K562 (cell line): Measurements from ENCODE around the gene SLC26A8. TPM values are rescaled to one million over a fixed set of nuclear protein-coding genes. Genes with fewer than 3 reads are reported as not detected.

Experiments
- ATAC-seq: fragments of 200-7000 bp; cut with Tn5 transposase; 3 replicates; pipeline ENCODE4 v1.9.1; 2020; ENCODE audit warnings: moderate library complexity
- BruUV-seq: library from RNA; stranded (reverse); fragments of 400-500 nt; replicated peaks from 2 replicates; lab custom pipeline; 2021; lab: Mats Ljungman, UMichigan
- CTCF ChIA-PET: fragments of 300-600 bp; formaldehyde crosslinking; extraction: SDS; loops from one replicate; lab custom pipeline; 2021; ENCODE audit warnings: low intra/inter-chr PET ratio; lab: Yijun Ruan, JAX
- POLR2A ChIA-PET: fragments of 300-600, 350-650 bp; sonication (Branson Sonifier 250); formaldehyde crosslinking; extraction: SDS; loops from one replicate; lab custom pipeline; 2021; ENCODE audit warnings: antibody characterized with exemption, inconsistent platforms; lab: Yijun Ruan, JAX
- DNase-seq, 4 experiments: peaks; one replicate each; pipeline versions ENCODE4 v3.0.0 to v3.0.0-alpha.2; 2011 to 2018; ENCODE audit warnings: low spot score in 3 of 4, mixed read lengths in 3 of 4; ENCODE audit errors: extremely low read depth in 1 of 4
- FAIRE-seq: peaks from 2 replicates; lab custom pipeline; 2011; peaks lifted over from hg19 to GRCh38; lab: Jason Lieb, UNC
- H2AFZ ChIP-seq: 2 replicates; pipeline ENCODE4 v1.6.0; 2011; ENCODE audit warnings: low read depth, low read length, control low read depth, inconsistent platforms
- H3K27ac ChIP-seq: fragments of 200-600 bp; 3 replicates; pipeline ENCODE4 v1.8.0; 2011; ENCODE audit warnings: low read depth, mild to moderate bottlenecking, control low read depth, inconsistent platforms, low read length, moderate library complexity, mixed read lengths; ENCODE audit errors: extremely low read depth
- H3K27me3 ChIP-seq, 2 experiments: fragments of 300-600 bp in 1 of 2; 2 replicates in 1 of 2; 3 replicates in 1 of 2; pipeline versions ENCODE4 v1.6.0 to v1.8.0; 2011; ENCODE audit warnings: inconsistent platforms in 2 of 2, low read length in 2 of 2, mild to moderate bottlenecking in 1 of 2, mixed read lengths in 1 of 2, moderate library complexity in 1 of 2; ENCODE audit not compliant: control insufficient read depth in 2 of 2, insufficient read depth in 2 of 2
- H3K36me3 ChIP-seq: fragments of 300-600 bp; 3 replicates; pipeline ENCODE4 v1.8.0; 2011; ENCODE audit warnings: mild to moderate bottlenecking, low read length, inconsistent platforms; ENCODE audit not compliant: control insufficient read depth, insufficient read depth
- H3K4me1 ChIP-seq, 2 experiments: fragments of 200-600 bp in 1 of 2; replicated peaks in 1 of 2; 2 replicates in 1 of 2; 3 replicates in 1 of 2; pipeline versions ENCODE4 v1.5.1 to v1.8.0; 2011; ENCODE audit warnings: inconsistent platforms in 2 of 2, low read length in 2 of 2, mild to moderate bottlenecking in 1 of 2, mixed read lengths in 1 of 2, moderate library complexity in 1 of 2; ENCODE audit not compliant: control insufficient read depth in 2 of 2, insufficient read depth in 2 of 2
- H3K4me2 ChIP-seq: 2 replicates; pipeline ENCODE4 v1.6.1; 2011; ENCODE audit warnings: low read length, control low read depth, inconsistent platforms, mixed read lengths; ENCODE audit not compliant: insufficient read depth
- H3K4me3 ChIP-seq: fragments of 200-600 bp; sonication (generic), shearing (Covaris generic); 2 replicates; pipeline ENCODE4 v1.5.1; 2016; ENCODE audit warnings: control low read depth, inconsistent platforms
- H3K79me2 ChIP-seq: fragments of 200-600 bp; 3 replicates; pipeline ENCODE4 v1.8.0; 2011; ENCODE audit warnings: low read length, inconsistent platforms; ENCODE audit not compliant: control insufficient read depth, insufficient read depth
- H3K9ac ChIP-seq, 2 experiments: 2 replicates each; pipeline versions ENCODE4 v1.6.0 to v1.6.1; 2011; ENCODE audit warnings: low read depth in 2 of 2, low read length in 2 of 2, control low read depth in 1 of 2, inconsistent platforms in 1 of 2, mild to moderate bottlenecking in 1 of 2, mixed read lengths in 1 of 2; ENCODE audit not compliant: insufficient read depth in 1 of 2
- H3K9me1 ChIP-seq: one replicate; pipeline ENCODE4 v1.6.0; 2011; ENCODE audit warnings: inconsistent platforms, mild to moderate bottlenecking, low read length, moderate library complexity; ENCODE audit not compliant: control insufficient read depth, insufficient read depth
- H3K9me3 ChIP-seq: replicated peaks from 2 replicates; pipeline ENCODE4 v1.5.1; 2011; ENCODE audit warnings: low read depth, low read length, inconsistent platforms; ENCODE audit not compliant: control insufficient read depth, insufficient read depth
- H4K20me1 ChIP-seq: replicated peaks from 2 replicates; pipeline ENCODE4 v1.6.1; 2011; ENCODE audit warnings: low read length, inconsistent platforms, mixed read lengths; ENCODE audit not compliant: control insufficient read depth, insufficient read depth
- CCNT2 ChIP-seq: IDR thresholded peaks from 2 replicates; pipeline ENCODE4 v1.6.1; 2011; ENCODE audit warnings: borderline replicate concordance, low read depth, mild to moderate bottlenecking, moderate library complexity, mixed read lengths, low read length; ENCODE audit not compliant: insufficient read length; ENCODE audit errors: extremely low read depth
- ESRRB ChIP-seq: fragments of 250-450 bp; sonication (Bioruptor Pico); IDR thresholded peaks from 2 replicates; pipeline ENCODE4 v1.5.0; 2020; ENCODE audit warnings: mild to moderate bottlenecking, moderate library complexity, borderline replicate concordance
- GTF2E2 ChIP-seq: fragments of 200-800 bp; sonication (Bioruptor generic); IDR thresholded peaks from 2 replicates; pipeline ENCODE4 v1.6.1; 2016; ENCODE audit warnings: missing genetic modification characterization, missing compliant biosample characterization
- MTA3 ChIP-seq: fragments of 450-650 bp; formaldehyde crosslinking; IDR thresholded peaks from 2 replicates; pipeline ENCODE4 v1.6.1; 2017; ENCODE audit warnings: mild to moderate bottlenecking, borderline replicate concordance
- YBX1 ChIP-seq: fragments of 450-650 bp; IDR thresholded peaks from 2 replicates; pipeline ENCODE4 v1.7.1; 2016; ENCODE audit warnings: mild to moderate bottlenecking
- ZBTB40 ChIP-seq, 2 experiments: fragments of 450-650 bp in 1 of 2; sonication (generic) in 1 of 2; formaldehyde crosslinking in 1 of 2; IDR thresholded peaks; 2 replicates each; pipeline versions ENCODE4 v1.7.1 to v1.9.0; 2016 to 2022; ENCODE audit warnings: inconsistent platforms in 1 of 2, mild to moderate bottlenecking in 1 of 2, missing genetic modification reagents in 1 of 2
- ZNF830 ChIP-seq: fragments of 250-450 bp; sonication (Bioruptor Pico); IDR thresholded peaks from 2 replicates; pipeline ENCODE4 v1.5.0; 2021; ENCODE audit warnings: mild to moderate bottlenecking
- WGBS: fragments of 100-300 bp; shearing (Covaris generic); methylation state at CpG from one replicate; pipeline ENCODE4 v1.1.6; 2016; ENCODE audit warnings: low coverage, mixed read lengths; ENCODE audit not compliant: insufficient coverage; ENCODE audit errors: missing lambda C conversion rate; 5-methylcytosine and 5-hydroxymethylcytosine counted together
- in situ Hi-C: fragments of 300-500 bp; cut with MboI; formaldehyde crosslinking; loops from 4 replicates; pipeline ENCODE4 v1.15.0; 2018; ENCODE audit warnings: inconsistent platforms, mixed read lengths
- intact Hi-C: fragments of 100-400 bp; cut with micrococcal nuclease; formaldehyde crosslinking; loops from 2 replicates; pipeline ENCODE4 v1.14.2; 2022
- polyA plus RNA-seq, 8 experiments: library from polyadenylated mRNA; depleted of rRNA in 4 of 8; stranded (reverse) in 5 of 8; unstranded in 3 of 8; fragments of >200 nt; fragmentation: Nextera tagmentation in 2 of 8; fragmentation: Illumina TruSeq in 1 of 8; extraction: Ambion mirVana in 2 of 8; extraction: Trizol in 1 of 8; gene quantifications; 2 replicates each; pipeline versions ENCODE4 v1.2.1 to v1.2.3, GENCODE V29; 2011 to 2014; ENCODE audit warnings: inconsistent platforms in 1 of 8, missing spikeins in 1 of 8
- total RNA-seq, 7 experiments: library from RNA; depleted of rRNA in 6 of 7; stranded (reverse); fragments of >200 nt in 6 of 7; fragmentation: Illumina TruSeq in 2 of 7; extraction: Trizol in 2 of 7; gene quantifications; 2 replicates each; pipeline versions ENCODE4 v1.2.1 to v1.2.3, GENCODE V29; 2011 to 2021; ENCODE audit warnings: low replicate concordance in 1 of 7
- TF ChIP-seq, protein P1 (sequence below): fragments of 250-450 bp; sonication (Bioruptor Pico); IDR thresholded peaks from 2 replicates; pipeline ENCODE4 v1.5.1; 2021; ENCODE audit warnings: mild to moderate bottlenecking

SLC26A8 gene
- total and polyA plus RNA-seq, 9 of the 15 experiments (the other 6 are each of a cell fraction or from before 2014, with no cell fraction given) = not detected

DNA sequence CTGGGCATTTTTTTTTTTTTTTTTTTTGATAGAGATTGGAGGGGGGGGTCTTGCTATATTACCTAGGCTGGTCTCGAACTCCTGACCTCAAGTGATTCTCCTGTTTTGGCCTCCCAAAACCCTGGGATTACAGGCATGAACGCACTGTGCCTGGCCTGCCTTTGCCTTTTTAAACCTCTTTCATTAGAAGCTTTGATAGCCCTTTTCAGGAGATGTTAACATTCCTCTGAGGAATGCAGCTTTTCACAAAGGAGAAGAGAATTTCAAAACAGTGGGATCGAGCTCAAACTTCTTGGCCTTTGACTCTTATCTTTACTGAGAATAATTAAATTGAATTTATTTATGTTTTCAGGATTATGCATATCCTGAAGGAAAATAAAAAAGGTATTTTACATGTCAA is 31.3 kb downstream of the SLC26A8 start:
- Histone ChIP-seq H3K79me2 (no peaks in the 10 kb centered on the region), H2AFZ (no peak overlapping the region), H4K20me1 (no peaks in the 10 kb centered on the region), H3K27ac (no peak overlapping the region), H3K9me1 (no peaks in the 10 kb centered on the region), H3K9ac (no peak overlapping the region), H3K27me3 (peaks cover 20 to 38% of the 10 kb centered on the region in 2 experiments), H3K4me3 (no peak overlapping the region), H3K9me3 (no peaks in the 10 kb centered on the region), H3K4me2 (no peak overlapping the region), H3K4me1 (no peaks in the 10 kb centered on the region), H3K36me3 (no peaks in the 10 kb centered on the region)
- TF ChIP-seq YBX1 = no peak
- TF ChIP-seq ZBTB40 (IDR thresholded peaks at IDR 0.05) = no peak
- TF ChIP-seq ZBTB40 (CRISPR knock-in tag; IDR thresholded peaks at IDR 0.05) = no peak
- no peak for TF ChIP-seq ESRRB (CRISPR knock-in tag)
- no peak for TF ChIP-seq MTA3
- TF ChIP-seq CCNT2 = no peak
- no peak for TF ChIP-seq ZNF830 (CRISPR knock-in tag)
- TF ChIP-seq GTF2E2 (tag) = no peak
- TF ChIP-seq, protein P1, sequence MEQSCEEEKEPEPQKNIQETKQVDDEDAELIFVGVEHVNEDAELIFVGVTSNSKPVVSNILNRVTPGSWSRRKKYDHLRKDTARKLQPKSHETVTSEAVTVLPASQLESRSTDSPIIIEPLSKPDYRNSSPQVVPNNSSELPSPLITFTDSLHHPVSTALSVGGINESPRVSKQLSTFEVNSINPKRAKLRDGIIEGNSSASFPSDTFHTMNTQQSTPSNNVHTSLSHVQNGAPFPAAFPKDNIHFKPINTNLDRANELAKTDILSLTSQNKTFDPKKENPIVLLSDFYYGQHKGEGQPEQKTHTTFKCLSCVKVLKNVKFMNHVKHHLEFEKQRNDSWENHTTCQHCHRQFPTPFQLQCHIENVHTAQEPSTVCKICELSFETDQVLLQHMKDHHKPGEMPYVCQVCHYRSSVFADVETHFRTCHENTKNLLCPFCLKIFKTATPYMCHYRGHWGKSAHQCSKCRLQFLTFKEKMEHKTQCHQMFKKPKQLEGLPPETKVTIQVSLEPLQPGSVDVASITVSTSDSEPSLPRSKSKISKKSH (CRISPR knock-in tag) = no peak
- POLR2A ChIA-PET = interaction anchor here (2.0 kb wide), 1 partner anchor 13 kb away, joined by 14 read pairs; no protein-coding TSS in a partner anchor
- no peak for FAIRE-seq
- WGBS = 9% methylated on average over 3 of the region's 3 CpGs
- DNase-seq = no peak
- no TSS peak for BruUV-seq
- intact Hi-C loops (no loop called here), in situ Hi-C loops (no loop called here)
- no peak for ATAC-seq
- CTCF ChIA-PET = no interaction called here
